Heart left ventricle (tissue), 16 donors: ENCODE results near the gene CBFA2T2. TPM values are rescaled to one million over a fixed set of nuclear protein-coding genes. Genes with fewer than 3 reads are reported as not detected.

ENCODE experiments used
- ATAC-seq, 4 donors: fragments of 200-7000 bp; cut with Tn5 transposase; one replicate each; pipeline ENCODE4 v1.9.1; 2020 to 2022; ENCODE audit warnings: moderate library complexity in 4 of 4, mild to moderate bottlenecking in 3 of 4, moderate number of reproducible peaks in 1 of 4
- DNase-seq, 5 donors: peaks; one replicate each; pipeline ENCODE4 v3.0.0-alpha.2; 2020
- H3K27ac ChIP-seq, 12 donors: fragments of 200-600 bp; sonication (generic) in 4 of 12; one replicate each; pipeline versions ENCODE4 v1.5.0 to v1.8.0; 2016 to 2022; ENCODE audit warnings: mild to moderate bottlenecking in 2 of 12
- H3K27me3 ChIP-seq, 9 donors: fragments of 200-600 bp; sonication (generic) in 2 of 9; one replicate each; pipeline versions ENCODE4 v1.5.1 to v1.8.0; 2016 to 2022; ENCODE audit warnings: mild to moderate bottlenecking in 3 of 9
- H3K36me3 ChIP-seq, 9 donors: fragments of 200-600 bp; sonication (generic) in 2 of 9; one replicate each; pipeline versions ENCODE4 v1.5.0 to v1.8.0; 2018 to 2022; ENCODE audit warnings: mild to moderate bottlenecking in 2 of 9
- H3K4me1 ChIP-seq, 12 donors: fragments of 200-600 bp; sonication (generic) in 4 of 12; one replicate each; pipeline versions ENCODE4 v1.5.0 to v1.8.0; 2016 to 2022; ENCODE audit warnings: mild to moderate bottlenecking in 3 of 12
- H3K4me3 ChIP-seq, 12 donors: fragments of 200-600 bp; sonication (generic) in 4 of 12; one replicate each; pipeline versions ENCODE4 v1.5.0 to v1.8.0; 2017 to 2022; ENCODE audit warnings: mild to moderate bottlenecking in 9 of 12, moderate library complexity in 4 of 12
- H3K9me3 ChIP-seq, 12 donors: fragments of 200-600 bp; sonication (generic) in 4 of 12; one replicate each; pipeline versions ENCODE4 v1.5.0 to v1.8.0; 2016 to 2022; ENCODE audit warnings: mild to moderate bottlenecking in 1 of 12
- POLR2A ChIP-seq, 2 donors: fragments of 450-650 bp; IDR thresholded peaks; one replicate each; pipeline ENCODE4 v1.6.1; 2017; ENCODE audit warnings: antibody characterized with exemption in 2 of 2, mild to moderate bottlenecking in 2 of 2, moderate library complexity in 2 of 2
- WGBS, 4 donors: extraction: QIAGEN DNeasy Blood & Tissue Kit in 2 of 4; methylation state at CpG; one replicate each; pipeline versions ENCODE4 v1.1.5 to v1.1.7; 2013 to 2018; 5-methylcytosine and 5-hydroxymethylcytosine counted together
- intact Hi-C, 10 donors: fragments of 100-400 bp; cut with DNase I; formaldehyde crosslinking; loops; one replicate each; pipeline versions ENCODE4 v1.11.1 to v1.14.2; 2022
- polyA plus RNA-seq, 2 donors: library from polyadenylated mRNA; stranded (reverse); fragments of 200-250 nt; gene quantifications; one replicate each; pipeline ENCODE4 v1.2.3, GENCODE V29; 2013
- total RNA-seq, 9 donors: library from RNA; depleted of rRNA in 2 of 9; stranded (reverse); fragments of >200 nt in 2 of 9; fragmentation: NEBNext Ultra II Directional in 3 of 9; extraction: Animal tissue kit (Norgen Biotek cat#: 25700) in 3 of 9; gene quantifications; one replicate each; pipeline versions ENCODE4 v1.1.0 to v1.2.4, GENCODE V29; 2016 to 2023
- TF ChIP-seq, protein P1 (sequence below), 12 donors: fragments of 200-600 bp; sonication (generic) in 4 of 12; IDR thresholded peaks; one replicate each; pipeline versions ENCODE4 v1.5.0 to v1.8.0; 2018 to 2022; ENCODE audit warnings: antibody characterized with exemption in 12 of 12, mild to moderate bottlenecking in 5 of 12
- donor health status: ischemic (EF 13 %, LVEDD 7.1; RV severe dilation, severe dysfunction).
- donor health status: healthy with polysubstance abuse.
- donor health status: DM: no; HTN: yes; CAD: no.
- donor health status: DM: no; HTN: no; CAD: no.
- donor health status: ischemic (EF 25% LVEDD 6.9; RV normal size, moderate dysfunction).
- donor health status: ischemic (EF 25% LVEDD 5.7; RV mildly dilated, moderate dysfunction).
- donor health status: healthy.
- donor health status: DM: yes; HTN: yes; CAD: no.
- donor health status: ischemic (EF 35%, LVEDD 5.7; RV mildly dilated, moderate dysfunction).
- donor health status: nonischemic (EF 11% LVEDD 7.7; RV severe dilation, severe dysfunction).
- donor health status: DM: yes; HTN: yes; CAD: no.
- donor health status: PGD.
- donor health status: ischemic (EF 29% LVEDD 5.4; RV normal size, mild dysfunction).
- donor health status: nonischemic (EF 23%, LVEDD 6.1; RV moderate dilation, normal function).

Gene CBFA2T2
- total and polyA plus RNA-seq, 11 donors = 4.6 to 15.0 (median 9.9) TPM

DNA sequence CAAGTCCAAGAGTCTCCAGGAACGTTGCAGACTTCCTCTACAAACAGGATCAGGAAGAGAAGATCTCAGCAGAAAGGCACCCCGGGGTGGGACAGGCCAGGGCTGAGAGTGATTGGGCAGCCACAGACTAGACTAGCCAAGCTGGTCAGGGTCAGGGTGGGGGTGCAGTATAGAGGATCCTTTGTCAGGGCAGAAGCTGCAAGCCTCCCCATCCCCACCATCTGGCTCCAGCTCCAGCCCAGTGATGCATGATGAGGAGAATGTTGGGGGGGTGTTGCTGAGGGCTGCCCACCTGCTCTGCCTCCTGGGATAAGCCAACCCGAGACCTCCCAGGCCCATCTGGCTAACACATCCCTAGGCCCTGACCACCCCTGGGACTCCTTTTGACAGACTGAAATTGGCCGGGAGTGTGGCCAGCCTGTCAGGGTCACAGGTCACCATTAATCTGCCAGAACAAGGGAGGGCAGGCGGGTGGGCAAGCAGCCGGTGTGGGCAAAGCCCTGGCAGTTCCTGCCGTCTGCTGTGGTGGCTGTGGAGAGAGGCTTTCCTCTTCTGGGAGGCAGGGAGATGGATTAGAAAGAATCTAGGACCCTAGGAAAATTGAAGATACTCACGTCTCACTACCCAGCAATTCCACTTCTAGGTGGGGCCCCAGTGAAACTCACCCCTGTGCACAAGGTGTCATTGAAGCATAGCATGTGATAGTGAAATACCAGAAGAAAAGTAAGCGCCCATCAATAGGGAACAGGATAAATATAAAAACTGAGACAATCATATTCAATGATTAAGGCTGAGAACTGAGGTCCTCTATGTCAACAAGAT is 24.2 kb upstream of the CBFA2T2 start:
- H3K36me3 ChIP-seq = no peaks in the 10 kb centered on the region
- H3K27me3 ChIP-seq = no peaks in the 10 kb centered on the region
- no peak overlapping the region for H3K27ac ChIP-seq
- H3K4me1 ChIP-seq = peaks cover 0 to 16% (median 3%) of the 10 kb centered on the region in 12 donors
- H3K9me3 ChIP-seq = no peaks in the 10 kb centered on the region
- DNase-seq (no peak), ATAC-seq (no peak)
- 72 to 78% (median 75%) methylated on average over 8 to 9 of the region's 9 CpGs for WGBS, 4 donors
- H3K4me3 ChIP-seq = no peak overlapping the region
- intact Hi-C loops = no loop called here
- TF ChIP-seq POLR2A (IDR thresholded peaks at IDR 0.05) = no peak
- TF ChIP-seq, protein P1, sequence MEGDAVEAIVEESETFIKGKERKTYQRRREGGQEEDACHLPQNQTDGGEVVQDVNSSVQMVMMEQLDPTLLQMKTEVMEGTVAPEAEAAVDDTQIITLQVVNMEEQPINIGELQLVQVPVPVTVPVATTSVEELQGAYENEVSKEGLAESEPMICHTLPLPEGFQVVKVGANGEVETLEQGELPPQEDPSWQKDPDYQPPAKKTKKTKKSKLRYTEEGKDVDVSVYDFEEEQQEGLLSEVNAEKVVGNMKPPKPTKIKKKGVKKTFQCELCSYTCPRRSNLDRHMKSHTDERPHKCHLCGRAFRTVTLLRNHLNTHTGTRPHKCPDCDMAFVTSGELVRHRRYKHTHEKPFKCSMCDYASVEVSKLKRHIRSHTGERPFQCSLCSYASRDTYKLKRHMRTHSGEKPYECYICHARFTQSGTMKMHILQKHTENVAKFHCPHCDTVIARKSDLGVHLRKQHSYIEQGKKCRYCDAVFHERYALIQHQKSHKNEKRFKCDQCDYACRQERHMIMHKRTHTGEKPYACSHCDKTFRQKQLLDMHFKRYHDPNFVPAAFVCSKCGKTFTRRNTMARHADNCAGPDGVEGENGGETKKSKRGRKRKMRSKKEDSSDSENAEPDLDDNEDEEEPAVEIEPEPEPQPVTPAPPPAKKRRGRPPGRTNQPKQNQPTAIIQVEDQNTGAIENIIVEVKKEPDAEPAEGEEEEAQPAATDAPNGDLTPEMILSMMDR (IDR thresholded peaks at IDR 0.05) = no peak

DNA sequence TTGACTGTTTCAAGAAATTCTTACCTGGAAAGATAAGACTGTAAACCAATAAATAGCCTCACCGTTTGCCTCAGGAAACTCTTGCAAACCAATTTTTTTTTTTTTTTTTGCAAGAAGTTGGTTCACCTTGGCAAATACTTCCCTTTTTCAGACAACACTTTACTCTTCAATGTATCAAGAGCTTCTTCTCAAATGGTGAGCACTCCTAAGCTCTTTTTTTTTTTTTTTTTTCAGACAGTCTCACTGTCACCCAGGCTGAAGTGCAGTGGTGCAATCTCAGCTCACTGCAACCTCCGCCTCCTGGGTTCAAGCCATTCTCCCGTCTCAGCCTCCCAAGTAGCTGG is 23.6 kb upstream of the CBFA2T2 start:
- Histone ChIP-seq H3K4me1 (peaks cover 0 to 16% (median 3%) of the 10 kb centered on the region in 12 donors), H3K27ac (no peak overlapping the region), H3K36me3 (no peaks in the 10 kb centered on the region), H3K9me3 (no peaks in the 10 kb centered on the region), H3K27me3 (no peaks in the 10 kb centered on the region), H3K4me3 (no peak overlapping the region)
- DNase-seq = no peak
- no peak for ATAC-seq
- intact Hi-C loops = no loop called here
- 86 to 88% (median 87%) methylated on average over 3 of the region's 3 CpGs for WGBS, 4 donors
- no peak for TF ChIP-seq POLR2A (IDR thresholded peaks at IDR 0.05)
- TF ChIP-seq, protein P1 (IDR thresholded peaks at IDR 0.05) = no peak

DNA sequence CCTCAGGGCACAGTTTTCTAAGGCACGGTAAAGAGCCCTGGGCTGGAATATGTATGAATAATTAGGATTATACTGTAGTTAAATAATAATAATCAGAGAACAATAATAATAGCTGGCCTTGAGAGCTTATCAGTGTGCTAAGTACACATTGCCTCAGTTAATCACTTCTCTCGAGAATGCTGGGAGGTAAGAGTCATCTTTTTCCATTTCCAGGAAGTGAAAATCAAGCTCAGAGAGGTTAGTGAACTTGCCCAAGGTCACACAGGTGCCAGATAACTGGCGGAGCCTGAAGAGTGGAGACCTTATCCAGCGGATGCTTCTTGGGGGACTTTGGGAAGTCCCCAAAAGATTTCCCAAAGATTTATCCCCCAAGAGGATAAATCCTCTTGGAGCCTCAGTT is 19.4 kb upstream of the CBFA2T2 start:
- H3K4me3 ChIP-seq = no peak overlapping the region
- H3K4me1 ChIP-seq = no peaks in the 10 kb centered on the region
- DNase-seq (no peak), ATAC-seq (no peak)
- no peaks in the 10 kb centered on the region for H3K36me3 ChIP-seq
- intact Hi-C loops = no loop called here
- H3K9me3 ChIP-seq = no peaks in the 10 kb centered on the region
- H3K27me3 ChIP-seq = peaks cover 0 to 4% (median 0%) of the 10 kb centered on the region in 9 donors
- no peak for TF ChIP-seq POLR2A (IDR thresholded peaks at IDR 0.05)
- TF ChIP-seq, protein P1 (IDR thresholded peaks at IDR 0.05) = no peak
- 65 to 73% (median 67%) methylated on average over 4 of the region's 4 CpGs for WGBS, 4 donors
- no peak overlapping the region for H3K27ac ChIP-seq

DNA sequence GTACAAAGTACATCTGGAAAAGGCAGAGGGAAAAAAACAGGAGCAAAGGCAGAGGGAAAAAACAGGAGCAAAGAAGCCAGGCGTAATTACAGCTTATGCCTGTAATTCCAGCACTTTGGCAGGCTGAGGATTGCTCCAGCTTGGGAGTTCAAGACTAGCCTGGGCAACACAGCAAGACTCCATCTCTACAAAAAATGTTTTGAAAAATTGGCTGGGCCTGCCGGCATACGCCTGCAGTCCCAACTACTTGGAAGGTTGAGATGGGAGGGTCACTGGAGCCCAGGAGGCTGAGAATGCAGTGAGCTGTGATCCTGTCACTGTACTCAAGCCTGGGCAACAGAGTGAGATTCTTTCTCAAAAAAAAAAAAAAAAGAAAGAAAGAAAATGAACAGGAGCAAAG is 19.0 kb upstream of the CBFA2T2 start:
- intact Hi-C loops = no loop called here
- H3K4me1 ChIP-seq = no peaks in the 10 kb centered on the region
- WGBS, 4 donors = 81 to 88% (median 82%) methylated on average over 3 of the region's 3 CpGs
- peaks cover 0 to 6% (median 0%) of the 10 kb centered on the region in 9 donors for H3K27me3 ChIP-seq
- no peaks in the 10 kb centered on the region for H3K36me3 ChIP-seq
- H3K27ac ChIP-seq = no peak overlapping the region
- no peak overlapping the region for H3K4me3 ChIP-seq
- TF ChIP-seq, protein P1 (IDR thresholded peaks at IDR 0.05) = no peak
- no peak for TF ChIP-seq POLR2A (IDR thresholded peaks at IDR 0.05)
- DNase-seq (no peak), ATAC-seq (no peak)
- H3K9me3 ChIP-seq = no peaks in the 10 kb centered on the region
